HepG2 (cell line): ENCODE measurements around the gene SCMH1. TPM values are rescaled to one million over a fixed set of nuclear protein-coding genes. Genes with fewer than 3 reads are reported as not detected.

Experiments
- AHDC1 ChIP-seq: sonication (generic); formaldehyde crosslinking; IDR thresholded peaks from 2 replicates; pipeline ENCODE4 v1.5.1; 2020; ENCODE audit warnings: mild to moderate bottlenecking, missing genetic modification reagents, borderline replicate concordance
- ARID4A ChIP-seq: sonication (generic); formaldehyde crosslinking; IDR thresholded peaks from 2 replicates; pipeline ENCODE4 v1.5.0; 2020; ENCODE audit warnings: mild to moderate bottlenecking, missing genetic modification reagents, borderline replicate concordance
- CSRNP2 ChIP-seq: sonication (generic); formaldehyde crosslinking; conservative IDR thresholded peaks from 2 replicates; pipeline ENCODE4 v1.8.0; 2022; ENCODE audit warnings: low read depth, missing genetic modification reagents
- DNMT3B ChIP-seq: conservative IDR thresholded peaks from 2 replicates; pipeline ENCODE4 v1.6.1; 2016; ENCODE audit warnings: missing biosample characterization, control low read depth
- NR2F1 ChIP-seq, 2 experiments: fragments of 450-650 bp in 1 of 2; formaldehyde crosslinking in 1 of 2; IDR thresholded peaks; 2 replicates each; pipeline versions ENCODE4 v1.5.0 to v1.6.1; 2016 to 2020; ENCODE audit warnings: mild to moderate bottlenecking in 1 of 2, missing compliant biosample characterization in 1 of 2, missing genetic modification reagents in 1 of 2, moderate library complexity in 1 of 2
- PLRG1 ChIP-seq: fragments of 450-650 bp; conservative IDR thresholded peaks from 2 replicates; pipeline ENCODE4 v1.6.1; 2016
- SRY ChIP-seq: sonication (generic); formaldehyde crosslinking; IDR thresholded peaks from 2 replicates; pipeline ENCODE4 v1.8.0; 2022; ENCODE audit warnings: mild to moderate bottlenecking, missing genetic modification reagents
- ZBTB43 ChIP-seq: sonication (generic); formaldehyde crosslinking; conservative IDR thresholded peaks from 2 replicates; pipeline ENCODE4 v1.4.0; 2020; ENCODE audit warnings: missing genetic modification reagents
- ZC3H13 ChIP-seq: sonication (generic); formaldehyde crosslinking; IDR thresholded peaks from 2 replicates; pipeline ENCODE4 v1.8.1; 2023; ENCODE audit warnings: mild to moderate bottlenecking, missing genetic modification reagents, moderate library complexity
- ZNF274 ChIP-seq: sonication (generic); formaldehyde crosslinking; IDR thresholded peaks from 2 replicates; pipeline ENCODE4 v1.5.1; 2020; ENCODE audit warnings: mild to moderate bottlenecking, missing genetic modification reagents
- ZNF570 ChIP-seq: sonication (generic); formaldehyde crosslinking; IDR thresholded peaks from 2 replicates; pipeline ENCODE4 v1.4.0; 2020; ENCODE audit warnings: mild to moderate bottlenecking, missing genetic modification reagents, borderline replicate concordance
- ZNF574 ChIP-seq: sonication (generic); formaldehyde crosslinking; IDR thresholded peaks from 2 replicates; pipeline ENCODE4 v1.4.0; 2020; ENCODE audit warnings: missing genetic modification reagents
- polyA plus RNA-seq, 8 experiments: library from polyadenylated mRNA; depleted of rRNA in 3 of 8; stranded (reverse) in 7 of 8; unstranded in 1 of 8; fragments of >200 nt; fragmentation: Illumina TruSeq in 4 of 8; extraction: Trizol in 4 of 8; gene quantifications; 2 replicates each; pipeline versions ENCODE4 v1.2.1 to v1.2.3, GENCODE V29; 2011 to 2016; ENCODE audit warnings: low read depth in 4 of 8, missing spikeins in 1 of 8, mixed read lengths in 1 of 8; ENCODE audit not compliant: insufficient read depth in 1 of 8
- total RNA-seq, 5 experiments: library from RNA; depleted of rRNA; stranded (reverse); fragments of >200 nt; fragmentation: Illumina TruSeq; extraction: Trizol; gene quantifications; 2 replicates each; pipeline ENCODE4 v1.2.3, GENCODE V29; 2016; ENCODE audit warnings: low read depth in 1 of 5

Gene SCMH1
- total and polyA plus RNA-seq, 2 of the 13 experiments (the other 11 are each of a cell fraction or from before 2014, with no cell fraction given), result 41.8 to 52.6 TPM

- TF ChIP-seq AHDC1 (CRISPR knock-in tag), result no peak
- TF ChIP-seq NR2F1 (CRISPR knock-in tag; IDR thresholded peaks at IDR 0.05), result no peak
- TF ChIP-seq ARID4A (CRISPR knock-in tag), result peak; percentile 33; the same call in 1 of the 2 replicates
- TF ChIP-seq ZBTB43 (CRISPR knock-in tag), result no peak
- TF ChIP-seq ZC3H13 (CRISPR knock-in tag), result no peak
- no peak for TF ChIP-seq PLRG1
- no peak for TF ChIP-seq DNMT3B (CRISPR knock-in tag)
- TF ChIP-seq ZNF274, result no peak
- TF ChIP-seq ZNF574 (CRISPR knock-in tag), result 0 out of 2 replicates have a peak, but pooled peaks have one; percentile 30
- TF ChIP-seq ZNF570 (CRISPR knock-in tag), result no peak
- TF ChIP-seq CSRNP2 (CRISPR knock-in tag), result no peak
- TF ChIP-seq SRY (CRISPR knock-in tag), result no peak
Observed at GRCh38 chr1:41241749-41242341, at the start of gene SCMH1 (continued).
